Ramos (cell line): ENCODE results near the gene MPC2.
"Not testable (repeated sequence)": the region's sequence is repeated elsewhere in the genome, so short reads cannot be mapped to it uniquely, and the experiment has no call there.

Experiments used
- in situ Hi-C: fragments of 300-500 bp; cut with MboI; formaldehyde crosslinking; loops from one replicate; pipeline ENCODE4 v1.14.3; 2022; ENCODE audit warnings: low sequenced_read_pairs; ENCODE audit not compliant: unreplicated experiment

MPC2 gene

DNA sequence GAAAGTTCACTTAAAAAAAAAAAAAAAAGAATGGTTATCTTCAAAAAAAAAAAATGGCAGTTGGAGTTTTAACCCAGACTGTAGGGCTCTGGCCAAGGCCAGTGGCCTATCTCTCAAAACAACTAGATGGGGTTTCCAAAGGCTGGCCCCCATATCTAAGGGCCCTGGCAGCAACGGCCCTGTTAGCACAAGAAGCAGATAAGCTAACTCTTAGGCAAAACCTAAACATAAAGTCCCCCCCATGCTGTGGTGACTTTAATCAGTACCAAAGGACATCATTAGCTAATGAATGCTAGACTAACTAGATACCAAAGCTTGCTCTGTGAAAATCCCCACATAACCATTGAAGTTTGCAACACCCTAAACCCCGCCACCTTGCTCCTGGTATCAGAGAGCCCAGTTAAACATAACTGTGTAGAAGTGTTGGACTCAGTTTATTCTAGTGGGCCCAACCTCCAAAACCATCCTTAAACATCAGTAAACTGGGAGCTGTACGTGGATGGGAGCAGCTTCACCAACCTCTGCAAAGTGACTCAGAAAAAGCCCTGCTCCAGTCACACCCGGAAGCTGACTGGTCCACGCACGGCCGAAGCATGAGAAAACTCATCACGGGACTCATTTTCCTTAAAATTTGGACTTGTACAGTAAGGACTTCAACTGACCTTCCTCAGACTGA lies 70.0 kb downstream of the MPC2 start:
- in situ Hi-C loops, result not testable (repeated sequence)
